NCI-H1105 (cell line): ENCODE measurements around the gene NAT10.
A peak's percentile ranks its signal among the peaks of the same experiment; 100 is the strongest.
"Not testable (repeated sequence)": the region's sequence is repeated elsewhere in the genome, so short reads cannot be mapped to it uniquely, and the experiment has no call there.

Experiments used
- DNase-seq: peaks from one replicate; lab custom pipeline; 2025; lab: John Stamatoyannopoulos, UW

The NAT10 gene

DNA sequence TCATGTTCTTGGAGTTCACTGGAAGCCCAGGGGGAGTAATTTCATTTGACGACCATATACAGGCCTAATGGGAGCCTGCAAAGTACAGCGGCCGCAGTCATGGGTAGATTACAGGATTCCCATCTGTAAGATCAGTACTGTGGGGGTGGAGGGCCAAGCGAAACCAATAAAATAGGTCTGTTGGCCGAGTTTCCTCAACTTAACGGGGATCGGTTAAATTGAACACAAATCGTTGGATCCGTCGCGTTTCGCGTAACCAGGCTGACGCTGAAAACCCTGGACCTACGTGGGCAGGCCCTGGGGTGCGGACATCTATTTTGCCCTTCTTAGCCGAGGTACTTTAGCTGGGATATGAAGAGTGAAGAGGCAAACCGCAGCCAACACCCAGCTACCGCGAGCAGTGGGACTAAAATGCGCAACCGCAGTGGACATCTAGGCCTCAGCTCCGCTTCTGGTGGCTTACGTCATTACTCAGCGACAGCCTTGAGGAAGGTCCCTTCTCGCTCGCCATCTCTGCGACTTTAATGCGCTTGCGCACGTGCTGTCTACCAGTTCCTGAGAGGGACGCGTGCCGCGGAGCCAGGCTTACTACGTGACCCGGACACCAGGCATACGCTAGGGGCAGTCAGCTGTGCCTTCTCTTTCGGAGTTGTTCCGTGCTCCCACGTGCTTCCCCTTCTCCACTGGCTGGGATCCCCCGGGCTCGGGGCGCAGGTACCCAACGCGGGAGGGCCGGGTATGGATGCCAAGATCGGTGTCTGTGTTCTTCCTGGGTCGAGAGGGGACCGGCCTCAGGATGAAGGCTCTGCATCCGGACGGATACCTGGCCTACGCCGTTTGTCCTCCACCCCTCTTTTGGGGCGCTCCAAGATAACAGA lies at the start of gene NAT10:
NAT10 (plus strand) TSS at position 551 of the 878 bp plus-strand sequence. CDS start 2,597 bp downstream, outside the sequence.
- peak; percentile 99 for DNase-seq

DNA sequence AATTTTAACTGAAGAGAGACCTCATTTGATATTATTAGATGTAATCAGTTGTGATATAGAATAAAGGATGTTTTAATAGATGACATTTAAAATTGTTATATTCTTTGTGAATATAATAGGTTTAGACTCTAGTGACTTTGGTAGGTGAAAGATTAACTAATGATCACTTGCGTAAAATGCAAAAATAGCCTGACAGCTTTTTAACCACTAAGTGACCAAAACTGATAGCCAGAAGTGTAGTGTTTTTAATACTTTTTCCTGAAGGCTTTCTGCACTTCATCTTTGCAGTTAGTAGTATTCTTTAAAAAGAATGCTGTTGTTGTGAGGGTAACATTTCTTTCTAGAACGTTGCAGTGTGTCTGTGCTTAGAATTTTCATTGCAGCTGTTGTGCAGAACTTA lies 48.8 kb upstream of the NAT10 start:
- DNase-seq: no peak

DNA sequence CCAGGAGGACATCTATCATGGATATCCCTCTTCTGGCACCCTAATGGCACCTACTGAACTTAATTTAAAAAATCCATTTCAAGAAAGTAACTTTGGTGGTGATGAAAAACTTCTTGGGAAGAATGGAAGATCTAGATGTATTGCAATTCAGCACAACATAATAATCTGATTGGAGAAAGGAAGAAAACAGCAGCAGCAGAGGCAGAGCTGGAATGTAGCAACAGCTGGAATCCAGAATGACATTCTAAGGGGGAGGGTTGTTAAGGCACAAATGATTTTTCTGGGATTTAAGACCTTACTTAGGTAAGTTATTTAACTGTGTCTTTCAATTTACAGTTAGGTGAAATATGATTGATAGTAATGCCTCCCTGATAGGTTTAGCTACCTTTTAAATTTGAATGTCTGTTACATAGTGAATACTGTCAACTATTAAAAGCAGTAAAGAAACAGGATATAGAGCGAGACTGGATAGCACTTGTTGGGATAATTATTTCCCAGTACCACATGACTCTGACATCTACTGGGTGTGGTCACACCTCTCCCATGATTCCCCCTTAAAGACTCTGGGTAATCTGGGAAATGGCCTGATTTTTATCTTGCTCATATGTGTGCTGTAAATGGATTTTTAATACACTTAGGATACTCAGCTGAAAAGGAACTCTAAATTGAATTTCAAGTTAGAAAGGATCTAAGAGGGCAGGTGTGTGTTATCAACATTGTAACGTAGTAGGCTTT lies 42.2 kb upstream of the NAT10 start:
- no peak for DNase-seq

DNA sequence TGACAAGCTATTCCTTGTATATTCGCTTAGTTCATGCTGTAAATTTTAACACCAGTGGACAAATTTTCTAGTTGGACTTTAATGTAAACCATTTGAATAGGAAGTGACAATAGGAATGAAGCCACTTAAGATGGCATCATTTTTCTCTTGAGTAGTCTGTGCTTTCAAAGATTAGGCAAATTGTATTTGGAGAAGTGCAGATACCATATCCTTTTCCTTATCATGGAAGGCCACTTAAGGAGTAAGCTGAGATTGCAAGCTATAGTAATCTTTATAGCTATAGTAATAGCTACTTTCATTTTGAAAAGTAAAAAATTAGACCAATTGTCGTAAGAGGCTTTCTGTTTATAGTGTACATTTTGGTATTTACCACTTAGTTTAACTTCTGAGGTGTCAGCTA lies 41.1 kb upstream of the NAT10 start:
- DNase-seq: no peak

DNA sequence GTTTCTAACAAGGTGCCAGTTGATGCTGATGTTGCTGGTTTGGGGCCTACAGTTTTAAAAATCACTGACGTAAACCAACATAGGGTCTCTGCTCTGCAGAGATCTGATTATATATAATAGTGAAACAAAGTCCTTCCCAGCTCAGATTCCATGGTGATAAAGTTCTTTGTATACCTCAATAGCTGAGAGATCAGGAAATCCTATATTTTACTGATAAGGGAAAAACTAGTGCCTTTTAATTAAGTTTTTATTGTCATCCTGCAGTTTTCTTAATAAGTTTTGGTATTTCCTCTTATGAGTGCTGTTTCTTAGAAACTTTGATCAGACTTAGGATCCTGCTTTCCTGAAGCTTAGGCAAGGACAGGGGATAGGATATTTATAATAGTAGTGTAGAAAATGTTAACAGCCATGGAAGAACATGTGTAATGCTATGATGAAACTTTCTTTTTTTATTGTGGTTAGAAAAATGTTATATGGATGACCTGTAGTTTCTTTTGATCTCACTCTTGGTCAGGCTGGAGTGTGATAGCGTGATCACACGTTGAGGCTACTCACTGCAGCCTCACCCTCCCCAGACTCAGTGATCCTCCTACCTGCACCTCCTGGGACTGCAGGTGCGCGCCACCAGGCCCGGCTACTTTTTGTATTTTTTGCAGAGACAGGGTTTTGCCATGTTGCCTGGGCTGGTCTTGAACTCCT lies 39.8 kb upstream of the NAT10 start:
- no peak for DNase-seq

DNA sequence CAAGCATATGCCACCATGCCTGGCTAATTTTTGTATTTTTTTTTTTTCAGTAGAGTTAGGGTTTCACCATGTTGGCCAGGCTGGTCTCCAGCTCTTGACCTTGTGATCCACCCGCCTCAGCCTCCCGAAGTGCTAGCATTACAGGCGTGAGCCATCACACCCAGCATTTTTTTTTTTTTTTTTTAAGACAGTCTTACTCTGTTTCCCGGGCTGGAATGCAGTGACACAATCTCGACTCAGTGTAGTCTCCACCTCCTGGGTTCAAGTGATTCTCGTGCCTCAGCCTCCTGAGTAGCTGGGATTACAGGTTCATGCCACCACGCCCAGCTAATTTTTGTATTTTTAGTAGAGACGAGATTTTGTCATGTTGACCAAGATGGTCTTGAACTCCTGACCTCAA lies 38.7 kb upstream of the NAT10 start:
- DNase-seq: not testable (repeated sequence)

DNA sequence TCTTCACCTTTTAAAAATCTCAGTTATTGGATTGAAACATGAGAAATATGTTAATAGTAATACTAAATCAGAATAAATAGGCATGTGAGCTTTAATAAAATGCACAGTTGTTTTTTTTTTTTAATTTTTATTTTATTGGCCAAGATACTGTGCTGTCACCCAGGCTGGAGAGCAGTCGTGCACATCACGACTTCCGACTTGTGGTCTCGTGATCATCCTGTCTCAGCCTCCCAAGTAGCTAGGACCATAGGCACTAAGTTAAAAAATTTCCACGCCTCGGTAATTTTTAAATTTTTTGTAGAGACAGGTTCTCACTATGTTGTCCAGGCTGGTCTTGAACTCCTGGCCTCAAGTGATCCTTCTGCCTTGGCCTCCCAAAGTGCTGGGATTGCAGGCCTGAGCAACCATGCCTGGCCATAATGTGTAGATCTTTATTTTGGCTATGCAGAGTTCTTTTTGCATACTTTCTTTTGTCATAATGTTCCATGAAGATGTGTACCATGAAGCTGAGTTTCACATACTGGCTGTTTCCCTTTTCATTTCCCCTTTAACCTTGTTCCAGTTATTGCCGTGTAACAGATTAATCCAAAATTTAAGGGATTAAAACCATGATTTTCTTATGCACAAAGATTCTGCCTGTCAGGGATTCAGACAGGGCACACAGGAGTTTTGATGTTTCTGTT lies 37.9 kb upstream of the NAT10 start:
- no peak for DNase-seq

DNA sequence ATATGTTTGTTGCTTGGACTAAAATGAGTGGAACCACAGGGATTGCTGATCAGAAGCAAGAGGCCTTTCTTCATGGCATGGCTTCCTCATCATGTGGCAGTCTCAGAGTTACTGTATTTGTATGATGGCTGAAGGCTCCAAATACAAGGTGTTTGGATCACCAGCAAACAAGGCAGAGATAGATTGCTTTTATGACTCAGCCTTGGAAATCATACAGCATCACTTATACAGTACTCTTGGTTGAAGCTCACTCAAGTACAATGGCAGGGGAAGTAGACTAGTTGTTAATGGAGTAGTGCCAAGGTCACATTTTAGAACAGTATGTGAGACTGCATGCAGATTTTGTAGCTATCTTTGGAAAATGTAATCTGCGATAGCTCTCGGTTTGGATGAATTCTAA lies 37.3 kb upstream of the NAT10 start:
- no peak for DNase-seq

DNA sequence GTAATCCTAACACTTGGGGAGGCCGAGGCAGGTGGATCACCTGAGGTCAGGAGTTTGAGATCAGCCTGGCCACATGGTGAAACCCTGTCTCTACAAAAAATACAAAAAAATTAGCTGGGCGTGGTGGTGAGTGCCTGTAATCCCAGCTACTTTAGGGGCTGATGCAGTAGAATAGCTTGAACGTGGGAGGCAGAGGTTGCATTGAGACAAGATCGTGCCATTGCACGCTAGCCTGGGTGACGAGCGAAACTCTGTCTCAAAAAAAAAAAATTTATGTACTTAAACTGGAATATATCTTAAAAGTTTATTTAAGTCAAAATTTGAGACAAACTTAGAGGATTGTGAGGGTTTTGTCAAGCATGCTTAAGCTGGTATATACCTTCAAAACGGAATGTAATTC lies 34.1 kb upstream of the NAT10 start:
- DNase-seq: not testable (repeated sequence)

DNA sequence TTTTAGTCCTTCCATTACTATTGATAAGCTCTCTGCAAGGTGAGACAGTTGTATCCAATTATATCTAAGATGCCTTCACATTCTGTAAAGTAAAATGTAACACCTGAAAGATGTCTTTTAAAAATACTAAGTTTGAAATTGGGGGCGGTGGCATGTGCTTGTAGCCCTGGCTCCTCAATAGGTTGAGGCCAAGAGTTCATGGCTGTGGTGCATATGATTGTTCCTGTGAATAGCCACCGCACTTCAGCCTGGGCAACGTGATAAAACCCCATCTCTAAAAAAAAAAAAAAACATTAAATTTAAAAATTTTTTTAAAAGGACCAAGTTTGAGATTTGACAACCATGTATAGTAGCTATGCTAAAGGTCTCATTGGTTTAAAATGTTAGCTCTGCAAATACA lies 33.4 kb upstream of the NAT10 start:
- no peak for DNase-seq

DNA sequence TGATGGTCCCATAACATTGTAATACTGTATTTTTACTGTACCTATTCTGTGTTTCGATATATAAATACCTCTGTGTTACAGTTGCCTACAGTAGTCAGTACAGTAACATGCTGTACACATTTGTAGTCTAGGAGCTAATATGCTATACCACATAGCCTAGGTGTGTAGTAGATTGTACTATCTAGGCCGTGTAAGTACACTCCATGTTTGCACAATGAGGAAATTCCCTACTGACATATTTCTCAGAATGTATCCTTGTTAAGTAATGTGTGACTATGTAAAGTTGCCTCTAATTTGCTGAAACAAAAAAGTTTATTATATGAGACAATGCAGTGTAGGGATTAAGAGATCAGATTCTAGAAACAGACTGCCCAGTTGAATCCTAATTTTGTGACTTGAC lies 32.6 kb upstream of the NAT10 start:
- no peak for DNase-seq

DNA sequence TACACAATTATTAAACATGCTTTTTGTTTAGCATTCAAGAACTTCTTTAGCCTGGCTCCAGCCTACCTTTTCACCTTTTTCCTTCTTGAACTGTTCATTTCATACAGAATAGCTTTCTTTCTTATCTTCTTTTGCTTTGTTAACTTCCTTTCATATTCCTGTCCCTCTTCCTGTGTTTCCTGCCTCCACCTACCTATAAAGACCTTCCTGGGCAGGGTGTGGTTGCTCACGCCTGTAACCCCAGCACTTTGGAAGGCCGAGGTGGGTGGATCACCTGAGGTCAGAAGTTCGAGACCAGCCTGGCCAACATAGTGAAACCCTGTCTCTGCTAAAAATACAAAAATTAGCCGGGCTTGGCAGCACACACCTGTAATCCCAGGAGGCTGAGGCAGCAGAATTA lies 31.0 kb upstream of the NAT10 start:
- no peak for DNase-seq

DNA sequence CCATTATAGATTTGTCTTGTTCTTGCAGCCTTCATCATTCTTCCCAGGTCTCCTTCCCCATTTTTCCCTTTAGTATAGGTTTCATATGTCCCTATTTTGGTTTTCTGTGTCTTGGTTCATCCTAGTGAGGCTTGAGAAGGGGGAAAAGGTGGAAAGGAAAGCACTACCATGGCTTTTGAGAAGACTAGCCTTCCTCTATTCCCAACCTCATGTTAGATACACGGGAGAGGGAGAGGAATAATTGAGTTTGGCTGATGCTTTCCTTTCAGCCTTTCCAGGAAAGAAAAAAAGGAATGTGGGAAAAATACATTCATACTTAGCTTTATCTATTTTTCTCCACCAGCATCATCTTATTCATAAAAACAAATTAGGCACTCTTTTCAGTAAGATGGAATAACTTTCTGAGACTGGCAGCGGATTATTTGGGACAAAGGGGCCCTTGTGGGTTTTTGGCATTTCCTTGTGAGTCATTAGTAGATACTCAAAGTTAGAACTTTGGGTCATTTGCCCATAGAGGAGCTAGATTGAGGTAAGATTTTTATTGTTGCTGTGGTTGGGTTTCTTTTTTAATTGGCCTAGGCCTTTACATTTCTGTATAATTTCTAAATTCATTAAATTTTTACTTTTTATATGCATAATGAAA lies 30.1 kb upstream of the NAT10 start:
- no peak for DNase-seq

DNA sequence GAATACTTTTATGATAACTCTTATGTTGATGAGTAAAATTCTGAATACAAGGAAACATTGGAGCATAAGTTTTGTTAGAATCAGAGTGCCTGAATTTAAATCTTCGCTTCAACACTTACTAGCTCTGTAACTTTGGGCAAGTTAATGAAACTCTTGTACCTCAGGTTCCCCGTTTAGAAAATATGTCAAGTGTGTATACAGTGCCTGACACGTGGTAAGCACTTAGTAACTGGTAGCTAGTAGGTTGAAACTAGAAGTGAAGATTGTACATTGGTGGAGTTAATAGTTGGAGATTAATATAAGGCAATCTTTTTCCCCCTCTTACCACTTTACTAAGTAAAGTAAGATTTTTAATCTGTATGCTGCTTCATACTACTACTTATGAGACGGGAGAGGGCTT lies 24.8 kb upstream of the NAT10 start:
- no peak for DNase-seq

DNA sequence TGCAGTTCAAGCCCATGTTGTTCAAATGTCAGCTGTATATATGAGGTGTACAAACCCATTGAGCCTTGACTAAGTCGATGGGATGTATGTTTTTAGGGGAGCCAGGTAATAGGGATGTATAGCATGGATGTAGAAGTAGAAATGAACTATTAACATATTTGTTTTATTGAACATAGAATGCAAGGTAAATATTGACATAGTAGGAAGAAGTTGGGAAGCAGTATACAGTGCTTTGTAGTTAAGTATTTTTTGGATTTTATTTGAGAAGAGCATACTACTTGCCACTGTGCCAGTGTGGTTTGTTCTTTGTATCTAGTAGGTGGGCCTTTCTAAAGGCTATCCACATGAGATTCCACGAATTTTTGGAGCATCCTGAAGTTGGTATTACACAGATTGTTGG lies 20.8 kb upstream of the NAT10 start:
- DNase-seq: no peak

DNA sequence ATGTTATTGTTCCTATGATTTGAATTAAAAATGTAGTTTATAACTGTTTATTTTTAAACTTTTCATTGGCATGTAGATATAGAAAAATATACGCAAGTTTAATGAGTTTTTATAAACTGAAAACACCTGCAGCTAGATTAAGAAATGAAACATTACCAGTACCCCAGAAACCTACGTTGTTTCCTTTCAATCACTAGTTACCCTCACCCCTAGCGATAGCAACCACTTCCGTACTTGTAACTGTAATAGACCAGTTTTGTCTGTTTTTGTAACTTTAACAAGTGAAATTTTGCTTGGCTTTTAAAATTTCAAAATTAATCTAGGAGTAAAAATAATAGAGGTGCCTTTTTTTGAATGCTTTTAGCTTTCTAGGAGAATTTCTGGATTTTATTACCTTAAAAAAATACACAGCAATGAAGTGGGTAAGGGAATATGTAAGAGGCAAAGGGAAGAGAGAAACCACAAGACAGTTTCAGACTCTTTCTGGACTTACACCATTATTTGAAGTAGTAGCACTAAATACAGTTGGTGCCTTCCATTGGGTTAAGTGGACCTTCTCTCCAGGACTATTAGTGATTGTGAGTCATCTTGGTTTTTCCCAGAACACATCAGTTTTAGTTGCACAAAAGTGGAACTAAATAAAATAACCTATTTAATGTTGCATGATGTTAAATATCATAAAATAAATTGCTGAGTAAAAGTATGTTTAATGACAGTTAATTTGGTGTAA lies 18.7 kb upstream of the NAT10 start:
- no peak for DNase-seq

DNA sequence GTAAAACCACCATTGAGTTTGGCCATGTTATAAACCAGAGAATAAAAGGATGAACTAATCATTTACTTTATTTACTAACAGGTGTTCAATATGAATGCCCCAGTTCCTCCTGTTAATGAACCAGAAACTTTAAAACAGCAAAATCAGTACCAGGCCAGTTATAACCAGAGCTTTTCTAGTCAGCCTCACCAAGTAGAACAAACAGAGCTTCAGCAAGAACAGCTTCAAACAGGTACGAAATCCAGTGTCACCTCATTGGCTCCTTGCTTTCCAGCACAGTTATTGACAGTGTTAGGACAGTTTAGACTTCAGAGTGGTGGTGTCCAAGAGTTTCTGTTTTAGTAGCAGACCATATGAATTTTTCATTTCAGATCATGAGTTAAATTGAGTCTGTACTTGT lies 13.6 kb upstream of the NAT10 start:
- DNase-seq: no peak

DNA sequence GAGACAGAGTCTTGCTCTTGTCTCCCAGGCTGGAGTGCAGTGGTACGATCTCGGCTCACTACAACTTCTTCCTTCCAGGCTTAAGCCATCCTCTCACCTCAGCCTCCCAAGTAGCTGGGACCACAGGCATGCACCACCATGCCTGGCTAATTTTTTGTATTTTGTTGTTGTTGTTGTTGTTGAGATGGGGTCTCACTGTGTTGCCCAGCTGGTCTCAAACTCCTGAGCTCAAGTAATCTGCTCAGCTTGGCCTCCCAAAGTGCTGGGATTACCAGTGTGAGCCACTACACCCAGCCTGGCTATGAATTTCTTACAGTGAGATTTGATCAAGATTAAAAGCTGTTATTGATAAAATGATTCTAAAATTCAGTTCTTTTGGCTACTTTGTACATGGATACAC lies 10.5 kb upstream of the NAT10 start:
- not testable (repeated sequence) for DNase-seq

DNA sequence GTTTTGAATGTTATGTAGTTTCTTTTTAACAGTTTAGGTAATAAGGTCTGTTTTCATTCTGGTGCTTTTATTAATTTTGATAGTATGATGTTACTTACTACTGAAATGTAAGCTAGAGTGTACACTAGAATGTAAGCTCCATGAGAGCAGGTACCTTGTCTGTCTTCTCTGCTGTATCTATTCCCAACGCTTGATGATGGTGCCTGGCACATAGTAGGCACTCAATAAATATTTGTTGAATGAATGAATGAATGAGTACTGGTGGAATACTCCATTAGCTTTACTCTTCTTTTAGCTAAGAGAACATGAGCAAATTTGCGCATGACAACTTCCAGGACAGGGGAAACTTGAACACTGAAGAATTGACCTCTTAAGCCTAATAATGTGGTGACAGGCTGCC lies 6.6 kb upstream of the NAT10 start:
- no peak for DNase-seq

DNA sequence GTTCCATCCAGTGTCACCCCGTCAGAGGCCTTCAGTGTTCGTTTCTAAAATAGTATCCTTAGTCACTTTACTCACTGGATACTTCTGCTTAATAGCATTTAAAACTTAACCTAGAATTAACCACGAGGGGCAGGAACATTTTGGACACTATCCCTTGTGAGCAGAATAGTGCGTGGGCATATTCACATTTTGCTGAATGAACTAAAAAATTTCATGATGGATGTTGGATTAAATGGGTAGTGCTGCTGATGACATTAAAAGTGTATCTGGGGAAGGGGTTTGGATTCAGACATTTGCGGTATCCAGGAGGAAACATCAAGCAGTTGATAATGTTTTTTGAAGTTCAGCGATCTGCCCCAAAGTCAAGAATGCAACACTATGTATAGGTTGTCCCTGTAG lies 750 bp upstream of the NAT10 start:
- DNase-seq: no peak

DNA sequence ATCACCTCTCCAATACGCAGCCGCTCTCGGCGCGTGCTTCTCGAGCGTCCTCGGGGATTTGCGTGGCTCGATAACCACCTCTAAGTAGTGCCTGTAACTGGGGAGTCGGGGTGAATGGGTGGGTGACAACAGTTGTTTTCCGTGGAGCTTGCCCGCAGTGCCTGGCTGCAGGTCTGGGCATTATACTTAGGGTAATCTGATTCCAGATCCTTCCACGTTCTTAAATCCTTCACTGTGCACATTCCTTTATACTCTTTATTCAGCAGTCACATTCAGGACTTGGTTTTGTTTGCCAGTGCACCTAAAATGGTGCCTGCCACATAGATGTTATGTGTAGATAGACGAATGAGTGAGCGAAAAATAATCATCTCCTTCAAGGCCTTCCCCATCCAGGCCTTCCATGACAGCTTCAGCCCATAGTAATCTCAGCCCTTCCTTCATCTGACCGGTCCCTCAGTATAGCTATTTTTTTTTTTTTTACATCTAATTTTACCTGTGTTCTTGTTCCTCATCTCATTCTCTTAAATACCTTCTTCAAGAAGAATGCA lies 602 bp downstream of the NAT10 start:
- DNase-seq: no peak
